Activated naive CD4-positive, alpha-beta T cell treated with anti-CD3 and anti-CD28 coated beads, Interleukin-2, amount 50 U/mL, for 72 hours (primary cell): ENCODE data around the gene VPS13D. TPM values are rescaled to one million over a fixed set of nuclear protein-coding genes. Genes with fewer than 3 reads are reported as not detected.

Experiments used
- ATAC-seq, 2 donors: fragments of 150-1000 bp; cut with Tn5 transposase; 2 replicates each; pipeline ENCODE4 v1.10.0; 2021; ENCODE audit warnings: mild to moderate bottlenecking in 2 of 2, moderate library complexity in 2 of 2
- DNase-seq, 2 donors: peaks; one replicate each; pipeline ENCODE4 v3.0.0; 2021 to 2022; ENCODE audit warnings: low spot score in 2 of 2
- H3K27ac Mint-ChIP-seq, 2 donors: one replicate each; pipeline ENCODE4 v1.8.0; 2022; ENCODE audit warnings: mild to moderate bottlenecking in 2 of 2, mixed read lengths in 2 of 2
- H3K36me3 Mint-ChIP-seq, 2 donors: one replicate each; pipeline ENCODE4 v1.8.0; 2022; ENCODE audit warnings: mixed read lengths in 2 of 2
- H3K9me3 Mint-ChIP-seq, 2 donors: one replicate each; pipeline ENCODE4 v1.8.0; 2022; ENCODE audit warnings: mixed read lengths in 2 of 2
- total RNA-seq, 2 donors: library from RNA; stranded (reverse); gene quantifications; one replicate each; pipeline ENCODE4 v1.2.3, GENCODE V29; 2022

The VPS13D gene
- total RNA-seq, 2 donors from 2014 or later, result 31.2 to 40.7 TPM

DNA sequence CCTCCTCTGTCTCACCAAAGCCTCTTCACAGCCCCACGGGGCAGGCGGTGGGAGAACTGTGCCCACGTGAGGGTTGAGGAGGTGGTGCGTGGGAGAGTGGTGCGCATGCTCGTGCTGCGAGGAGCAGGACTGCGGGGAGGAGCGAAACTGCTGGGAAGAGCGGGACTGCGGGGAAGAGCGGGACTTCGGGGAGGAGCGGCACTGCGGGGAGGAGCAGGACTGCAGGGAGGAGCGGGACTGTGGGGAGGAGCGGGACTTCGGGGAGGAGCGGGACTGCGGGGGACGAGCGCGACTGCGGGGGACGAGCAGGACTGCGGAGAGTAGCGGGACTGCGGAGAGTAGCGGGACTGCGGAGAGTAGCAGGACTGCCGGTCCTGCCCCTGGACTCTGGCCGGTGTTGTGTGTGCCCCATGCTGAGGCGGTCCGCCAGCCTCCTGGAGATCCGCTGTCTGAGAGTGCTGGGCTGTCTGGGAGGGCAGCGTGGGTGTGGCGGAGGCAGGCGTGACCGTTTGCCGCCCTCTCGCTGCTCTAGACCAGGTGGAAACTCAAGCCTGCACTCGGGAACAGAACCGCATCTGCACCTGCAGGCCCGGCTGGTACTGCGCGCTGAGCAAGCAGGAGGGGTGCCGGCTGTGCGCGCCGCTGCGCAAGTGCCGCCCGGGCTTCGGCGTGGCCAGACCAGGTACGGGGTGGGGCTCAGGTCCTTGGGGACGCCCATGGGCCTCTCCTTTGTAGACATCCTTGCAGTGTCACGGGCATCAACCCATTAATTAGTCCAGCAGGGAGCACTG, 38.4 kb upstream of the VPS13D start:
- DNase-seq, result no peak
- Mint-ChIP-seq H3K9me3 (no peaks in the 10 kb centered on the region), H3K36me3 (peaks cover 0 to 20% of the 10 kb centered on the region in 2 donors)

GRCh38 chr1:12194666-12195216, 35.1 kb upstream of the VPS13D start:
- Mint-ChIP-seq H3K36me3 (peaks cover 0 to 20% of the 10 kb centered on the region in 2 donors), H3K9me3 (no peaks in the 10 kb centered on the region), H3K27ac (peak overlapping the region; percentile 59 to 79)
- ATAC-seq, result peak in 1 of 2 donors; percentile 5
- DNase-seq, result no peak

More for the DNA sequence above, 38.4 kb upstream of the VPS13D start:
- peak overlapping the region; percentile 51 to 79 for H3K27ac Mint-ChIP-seq
- ATAC-seq, result no peak

- DNase-seq (no peak), ATAC-seq (no peak)
- peaks cover 0 to 20% of the 10 kb centered on the region in 2 donors for H3K36me3 Mint-ChIP-seq
- H3K27ac Mint-ChIP-seq, result peak overlapping the region; percentile 59 to 77
- H3K9me3 Mint-ChIP-seq, result no peaks in the 10 kb centered on the region
Measured at GRCh38 chr1:12195416-12195815, 34.4 kb upstream of the VPS13D start.

GRCh38 chr1:12196641-12197482, 33.0 kb upstream of the VPS13D start:
- Mint-ChIP-seq H3K36me3 (peaks cover 0 to 31% of the 10 kb centered on the region in 2 donors), H3K27ac (peak overlapping the region; percentile 5 to 18), H3K9me3 (no peaks in the 10 kb centered on the region)
- DNase-seq (no peak), ATAC-seq (peak in 1 of 2 donors; percentile 69)

DNA sequence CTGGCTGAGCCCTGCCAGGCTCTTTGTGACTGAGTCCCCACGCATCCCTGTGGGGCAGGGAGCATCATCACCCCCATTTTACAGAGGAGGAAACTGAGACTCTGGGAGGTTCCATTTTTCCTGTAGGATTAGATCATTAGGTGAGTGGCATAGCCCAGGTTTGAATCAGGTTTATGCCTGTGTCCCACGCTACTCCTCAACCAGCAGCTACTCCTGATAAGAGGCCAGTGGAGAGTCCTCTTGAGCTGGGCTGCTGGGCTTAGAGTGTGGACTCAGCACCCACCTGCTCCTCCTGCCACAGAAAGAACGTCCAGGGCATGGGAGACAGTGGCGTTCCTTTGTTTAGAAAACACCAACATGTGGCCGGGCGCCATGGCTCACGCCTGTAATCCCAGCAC, 32.3 kb upstream of the VPS13D start:
- peaks cover 0 to 33% of the 10 kb centered on the region in 2 donors for H3K36me3 Mint-ChIP-seq

DNA sequence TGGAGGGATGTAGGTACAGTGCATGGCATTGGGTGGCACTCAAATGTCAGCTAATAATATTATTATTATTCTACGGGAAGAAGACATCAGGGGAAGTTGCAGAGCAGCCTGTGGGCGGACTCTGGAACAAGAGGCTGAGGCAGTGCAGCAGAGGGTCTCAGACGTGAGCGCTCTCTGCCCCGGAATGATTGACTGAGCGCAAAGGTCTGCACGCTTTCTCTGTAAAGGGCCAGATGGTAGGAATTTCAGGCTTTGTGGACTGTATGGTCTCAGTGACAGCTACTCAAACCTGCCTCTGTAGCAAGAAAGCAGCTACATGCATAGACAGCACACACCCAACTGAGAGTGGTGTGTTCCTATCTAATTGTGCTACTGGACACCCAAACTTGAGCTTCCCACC, 29.6 kb upstream of the VPS13D start:
- ATAC-seq, result no peak
- DNase-seq, result no peak
- Mint-ChIP-seq H3K36me3 (peaks cover 0 to 28% of the 10 kb centered on the region in 2 donors), H3K9me3 (no peaks in the 10 kb centered on the region), H3K27ac (peak overlapping the region in 1 of 2 donors; percentile 84)

More for the DNA sequence above, 32.3 kb upstream of the VPS13D start:
- ATAC-seq, result no peak
- H3K27ac Mint-ChIP-seq, result peak overlapping the region; percentile 5 to 18
- no peak for DNase-seq
- no peaks in the 10 kb centered on the region for H3K9me3 Mint-ChIP-seq

- Mint-ChIP-seq H3K36me3 (peaks cover 3 to 24% of the 10 kb centered on the region in 2 donors), H3K9me3 (no peaks in the 10 kb centered on the region), H3K27ac (peak overlapping the region; percentile 60 to 88)
- DNase-seq (no peak), ATAC-seq (peak; percentile 35 to 59)
Measured at GRCh38 chr1:12201352-12202189, 28.3 kb upstream of the VPS13D start.

- Mint-ChIP-seq H3K9me3 (no peaks in the 10 kb centered on the region), H3K27ac (peak overlapping the region; percentile 88 to 92), H3K36me3 (peaks cover 4 to 24% of the 10 kb centered on the region in 2 donors)
- ATAC-seq (no peak), DNase-seq (no peak)
Measured at GRCh38 chr1:12202190-12202497, 27.7 kb upstream of the VPS13D start.

DNA sequence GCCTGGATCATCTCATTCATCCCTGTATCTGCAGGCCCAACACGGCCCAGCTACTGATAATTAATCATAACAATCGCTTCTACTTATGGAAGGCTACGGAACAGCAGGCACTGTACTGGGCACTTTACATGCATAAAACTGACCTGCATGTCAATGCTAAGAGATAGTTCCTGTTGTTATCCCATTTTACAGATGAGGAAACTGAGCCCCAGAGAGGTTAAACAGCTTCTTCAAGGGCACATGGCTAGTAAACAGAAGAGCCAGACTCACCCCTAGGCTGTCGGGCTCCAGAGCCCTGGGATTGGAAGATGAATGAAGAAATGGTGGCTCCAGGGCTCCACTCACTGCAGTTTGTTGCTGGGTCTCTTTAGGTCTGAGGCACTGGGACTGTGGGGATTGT, 27.3 kb upstream of the VPS13D start:
- peaks cover 4 to 24% of the 10 kb centered on the region in 2 donors for H3K36me3 Mint-ChIP-seq
- ATAC-seq, result no peak
- H3K9me3 Mint-ChIP-seq, result no peaks in the 10 kb centered on the region
- no peak for DNase-seq
- peak overlapping the region; percentile 88 to 92 for H3K27ac Mint-ChIP-seq

- ATAC-seq, result no peak
- Mint-ChIP-seq H3K9me3 (no peaks in the 10 kb centered on the region), H3K36me3 (peaks cover 4 to 24% of the 10 kb centered on the region in 2 donors), H3K27ac (peak overlapping the region; percentile 82 to 88)
- DNase-seq, result no peak
Measured at GRCh38 chr1:12203216-12204007, 26.4 kb upstream of the VPS13D start.

DNA sequence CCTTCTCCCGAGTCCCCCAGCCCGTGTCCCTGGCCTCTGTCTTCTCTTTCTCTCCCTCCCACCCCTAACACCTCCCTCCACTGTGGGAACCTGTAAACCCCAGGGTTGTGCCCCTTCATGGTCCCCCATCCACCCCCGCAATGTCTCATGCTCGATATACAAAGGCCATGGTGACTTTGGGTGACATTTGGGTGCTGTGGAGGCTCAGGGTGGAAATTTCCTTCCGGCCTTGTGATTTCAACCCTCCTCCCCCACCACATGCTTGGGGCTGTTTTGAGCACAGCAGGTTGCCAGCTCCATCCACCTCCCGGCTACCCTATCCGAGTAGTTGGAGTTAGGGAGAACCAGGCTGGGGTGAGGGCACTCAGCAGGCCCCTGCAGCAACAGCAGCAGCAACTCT, 25.7 kb upstream of the VPS13D start:
- H3K9me3 Mint-ChIP-seq, result no peaks in the 10 kb centered on the region
- H3K27ac Mint-ChIP-seq, result peak overlapping the region; percentile 25 to 88
- peaks cover 4 to 24% of the 10 kb centered on the region in 2 donors for H3K36me3 Mint-ChIP-seq
- peak; percentile 32 to 72 for ATAC-seq
- DNase-seq, result no peak

GRCh38 chr1:12204754-12205658, 24.8 kb upstream of the VPS13D start:
- ATAC-seq (no peak), DNase-seq (no peak)
- Mint-ChIP-seq H3K27ac (peak overlapping the region; percentile 25 to 88), H3K9me3 (no peaks in the 10 kb centered on the region), H3K36me3 (peaks cover 4 to 24% of the 10 kb centered on the region in 2 donors)

DNA sequence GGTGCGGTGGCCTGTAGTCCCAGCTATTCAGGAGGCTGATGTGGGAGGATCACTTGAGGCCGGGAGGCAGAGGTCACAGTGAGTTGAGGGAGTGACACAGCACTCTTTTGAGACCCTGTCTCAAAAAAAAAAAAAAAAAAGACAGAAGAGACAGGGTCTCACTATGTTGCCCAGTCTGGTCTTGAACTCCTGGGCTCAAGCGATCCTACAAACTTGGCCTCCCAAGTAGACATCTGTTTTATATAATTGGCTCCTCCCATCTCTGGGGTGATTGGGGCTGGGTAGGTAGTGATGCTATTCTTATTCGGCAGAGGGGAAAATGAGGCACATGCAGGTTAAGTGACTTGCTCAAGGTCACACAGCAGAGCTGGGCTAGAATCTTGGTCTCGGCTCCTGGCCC, 23.6 kb upstream of the VPS13D start:
- H3K36me3 Mint-ChIP-seq, result peaks cover 4 to 16% of the 10 kb centered on the region in 2 donors

GRCh38 chr1:12206792-12207424, 22.9 kb upstream of the VPS13D start:
- peaks cover 4 to 13% of the 10 kb centered on the region in 2 donors for H3K36me3 Mint-ChIP-seq

More for the DNA sequence above, 23.6 kb upstream of the VPS13D start:
- DNase-seq, result no peak
- H3K27ac Mint-ChIP-seq, result peak overlapping the region; percentile 82 to 88
- no peaks in the 10 kb centered on the region for H3K9me3 Mint-ChIP-seq
- ATAC-seq, result no peak

More at GRCh38 chr1:12206792-12207424, 22.9 kb upstream of the VPS13D start:
- ATAC-seq (no peak), DNase-seq (no peak)
- Mint-ChIP-seq H3K9me3 (no peaks in the 10 kb centered on the region), H3K27ac (peak overlapping the region; percentile 87 to 88)
